Loucy (cell line): ENCODE data around the gene PUM1.

Source experiments
- H2AFZ ChIP-seq: fragments of 200-600 bp; sonication (generic); 2 replicates; pipeline ENCODE4 v1.6.0; 2016; ENCODE audit warnings: antibody characterized with exemption, mild to moderate bottlenecking, low read length, moderate library complexity
- H3F3A ChIP-seq: fragments of 200-600 bp; 2 replicates; pipeline ENCODE4 v1.6.0; 2016; ENCODE audit warnings: antibody characterized with exemption, low read depth, mild to moderate bottlenecking
- H3K27me3 ChIP-seq: fragments of 200-600 bp; sonication (generic); 2 replicates; pipeline ENCODE4 v1.6.1; 2014; ENCODE audit warnings: low read length, mild to moderate bottlenecking; ENCODE audit not compliant: insufficient read depth, poor library complexity, severe bottlenecking
- H3K36me3 ChIP-seq: fragments of 200-600 bp; sonication (generic); 2 replicates; pipeline ENCODE4 v1.6.1; 2016; ENCODE audit warnings: low read length; ENCODE audit not compliant: insufficient read depth
- H3K4me1 ChIP-seq: fragments of 200-600 bp; sonication (generic); 2 replicates; pipeline ENCODE4 v1.5.1; 2014; ENCODE audit warnings: low read length, mild to moderate bottlenecking; ENCODE audit not compliant: insufficient read depth, poor library complexity, severe bottlenecking
- H3K4me2 ChIP-seq: fragments of 200-600 bp; sonication (generic); 2 replicates; pipeline ENCODE4 v1.6.0; 2014; ENCODE audit warnings: antibody characterized with exemption, low read length, low read depth, mild to moderate bottlenecking; ENCODE audit not compliant: poor library complexity, severe bottlenecking
- H3K4me3 ChIP-seq: fragments of 200-600 bp; sonication (generic); 2 replicates; pipeline ENCODE4 v1.5.1; 2014; ENCODE audit warnings: low read length, mild to moderate bottlenecking, mixed read lengths; ENCODE audit not compliant: poor library complexity, severe bottlenecking
- H3K79me2 ChIP-seq: fragments of 200-600 bp; sonication (generic); 2 replicates; pipeline ENCODE4 v1.6.1; 2014; ENCODE audit warnings: low read length; ENCODE audit not compliant: insufficient read depth
- H3K9ac ChIP-seq: fragments of 200-600 bp; sonication (generic); 2 replicates; pipeline ENCODE4 v1.6.0; 2014; ENCODE audit warnings: mild to moderate bottlenecking, low read depth, low read length, moderate library complexity; ENCODE audit not compliant: poor library complexity, severe bottlenecking
- H3K9me2 ChIP-seq: fragments of 200-600 bp; sonication (generic); replicated peaks from 2 replicates; pipeline ENCODE4 v1.6.1; 2016; ENCODE audit warnings: low read depth, low read length, mixed read lengths
- H3K9me3 ChIP-seq: fragments of 200-600 bp; sonication (generic); 2 replicates; pipeline ENCODE4 v1.6.1; 2014; ENCODE audit warnings: mild to moderate bottlenecking, antibody characterized with exemption, low read length, low read depth; ENCODE audit not compliant: insufficient read depth
- H4K20me1 ChIP-seq: fragments of 200-600 bp; sonication (generic); 2 replicates; pipeline ENCODE4 v1.6.0; 2014; ENCODE audit warnings: antibody characterized with exemption, low read length, mild to moderate bottlenecking; ENCODE audit not compliant: insufficient read depth, poor library complexity, severe bottlenecking
- EZH2phosphoT487 ChIP-seq: fragments of 200-600 bp; IDR thresholded peaks from 2 replicates; pipeline ENCODE4 v1.6.1; 2018; ENCODE audit warnings: antibody characterized with exemption, mild to moderate bottlenecking, moderate library complexity, borderline replicate concordance
- TF ChIP-seq, protein P1 (sequence below): fragments of 200-600 bp; sonication (generic); conservative IDR thresholded peaks from 2 replicates; pipeline ENCODE4 v1.5.1; 2014; ENCODE audit warnings: mild to moderate bottlenecking, antibody characterized with exemption, low read length

PUM1 gene

GRCh38 chr1:30896905-30897304, 168.6 kb downstream of the PUM1 start:
- Histone ChIP-seq H3K4me1 (no peaks in the 10 kb centered on the region), H2AFZ (no peak overlapping the region), H3K4me3 (no peak overlapping the region), H4K20me1 (no peaks in the 10 kb centered on the region), H3K9me3 (no peaks in the 10 kb centered on the region), H3K36me3 (no peaks in the 10 kb centered on the region), H3K4me2 (no peak overlapping the region), H3K27me3 (peaks cover 7% of the 10 kb centered on the region), H3K9ac (no peak overlapping the region), H3K79me2 (no peaks in the 10 kb centered on the region), H3K9me2 (no peaks in the 10 kb centered on the region), H3F3A (no peaks in the 10 kb centered on the region)
- TF ChIP-seq, protein P1, sequence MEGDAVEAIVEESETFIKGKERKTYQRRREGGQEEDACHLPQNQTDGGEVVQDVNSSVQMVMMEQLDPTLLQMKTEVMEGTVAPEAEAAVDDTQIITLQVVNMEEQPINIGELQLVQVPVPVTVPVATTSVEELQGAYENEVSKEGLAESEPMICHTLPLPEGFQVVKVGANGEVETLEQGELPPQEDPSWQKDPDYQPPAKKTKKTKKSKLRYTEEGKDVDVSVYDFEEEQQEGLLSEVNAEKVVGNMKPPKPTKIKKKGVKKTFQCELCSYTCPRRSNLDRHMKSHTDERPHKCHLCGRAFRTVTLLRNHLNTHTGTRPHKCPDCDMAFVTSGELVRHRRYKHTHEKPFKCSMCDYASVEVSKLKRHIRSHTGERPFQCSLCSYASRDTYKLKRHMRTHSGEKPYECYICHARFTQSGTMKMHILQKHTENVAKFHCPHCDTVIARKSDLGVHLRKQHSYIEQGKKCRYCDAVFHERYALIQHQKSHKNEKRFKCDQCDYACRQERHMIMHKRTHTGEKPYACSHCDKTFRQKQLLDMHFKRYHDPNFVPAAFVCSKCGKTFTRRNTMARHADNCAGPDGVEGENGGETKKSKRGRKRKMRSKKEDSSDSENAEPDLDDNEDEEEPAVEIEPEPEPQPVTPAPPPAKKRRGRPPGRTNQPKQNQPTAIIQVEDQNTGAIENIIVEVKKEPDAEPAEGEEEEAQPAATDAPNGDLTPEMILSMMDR = no peak
- TF ChIP-seq EZH2phosphoT487 = no peak

- Histone ChIP-seq H3K79me2 (no peaks in the 10 kb centered on the region), H3K4me2 (no peak overlapping the region), H3K9ac (no peak overlapping the region), H3K4me3 (no peak overlapping the region), H3K9me3 (no peaks in the 10 kb centered on the region), H4K20me1 (no peaks in the 10 kb centered on the region), H3K4me1 (no peaks in the 10 kb centered on the region), H2AFZ (no peak overlapping the region), H3K27me3 (peaks cover 7% of the 10 kb centered on the region), H3K9me2 (no peaks in the 10 kb centered on the region), H3K36me3 (no peaks in the 10 kb centered on the region), H3F3A (no peaks in the 10 kb centered on the region)
- TF ChIP-seq EZH2phosphoT487 = no peak
- TF ChIP-seq, protein P1 = no peak
Measured at GRCh38 chr1:30895944-30896660, 169.4 kb downstream of the PUM1 start.

DNA sequence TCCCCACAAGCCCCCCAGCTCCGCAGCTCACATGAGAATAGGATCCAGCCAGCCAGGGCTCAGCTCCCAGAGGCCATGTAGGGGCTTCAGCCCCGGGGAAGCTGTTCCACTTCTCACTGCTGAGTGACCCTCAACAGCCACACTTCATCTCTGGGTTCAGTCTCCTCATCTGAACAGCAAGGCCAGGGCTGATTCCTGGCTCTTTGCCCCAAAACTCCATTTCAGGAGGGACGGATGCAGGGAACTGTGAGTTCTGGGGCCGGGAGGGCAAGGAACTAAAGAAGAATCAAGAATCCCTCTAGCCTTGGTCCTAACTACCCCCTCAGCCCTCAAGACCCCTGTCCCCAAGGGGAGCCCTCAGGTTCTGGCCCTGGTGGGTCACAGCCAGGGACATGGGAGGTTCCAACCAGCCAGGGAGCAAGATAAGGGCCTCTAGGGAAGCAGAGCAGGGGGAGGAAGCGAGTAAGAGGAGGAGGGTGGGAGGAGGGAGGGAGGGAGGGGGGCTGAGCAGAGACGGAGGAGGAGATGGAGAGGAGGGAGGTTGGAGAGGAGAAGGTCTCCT, 170.1 kb downstream of the PUM1 start:
- Histone ChIP-seq H3K4me1 (no peaks in the 10 kb centered on the region), H2AFZ (no peak overlapping the region), H4K20me1 (no peaks in the 10 kb centered on the region), H3K4me3 (no peak overlapping the region), H3K9me2 (no peaks in the 10 kb centered on the region), H3F3A (no peaks in the 10 kb centered on the region), H3K79me2 (no peaks in the 10 kb centered on the region), H3K27me3 (peaks cover 7% of the 10 kb centered on the region), H3K9me3 (no peaks in the 10 kb centered on the region), H3K4me2 (no peak overlapping the region), H3K36me3 (no peaks in the 10 kb centered on the region), H3K9ac (no peak overlapping the region)
- TF ChIP-seq, protein P1 = no peak
- TF ChIP-seq EZH2phosphoT487 = no peak
